Ishikawa (cell line): Measurements from ENCODE around the gene NPTX1.

Experiments used
- EP300 ChIP-seq: IDR thresholded peaks from 2 replicates; pipeline ENCODE4 v1.6.1; 2012; ENCODE audit warnings: borderline replicate concordance
- REST ChIP-seq: IDR thresholded peaks from 2 replicates; pipeline ENCODE4 v1.6.1; 2012; ENCODE audit warnings: low read depth, mild to moderate bottlenecking
- TEAD4 ChIP-seq: IDR thresholded peaks from 2 replicates; pipeline ENCODE4 v1.6.1; 2012
- TF ChIP-seq, protein P1 (sequence below): IDR thresholded peaks from 2 replicates; pipeline ENCODE4 v1.6.1; 2012

GRCh38 chr17:80470603-80471002, 5.8 kb downstream of the NPTX1 start:
- TF ChIP-seq REST (no peak), EP300 (no peak), TEAD4 (no peak)
- TF ChIP-seq, protein P1, sequence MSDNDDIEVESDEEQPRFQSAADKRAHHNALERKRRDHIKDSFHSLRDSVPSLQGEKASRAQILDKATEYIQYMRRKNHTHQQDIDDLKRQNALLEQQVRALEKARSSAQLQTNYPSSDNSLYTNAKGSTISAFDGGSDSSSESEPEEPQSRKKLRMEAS: no peak
